ENCODE results near the gene WRAP73.
"Not testable (repeated sequence)": the region's sequence is repeated elsewhere in the genome, so short reads cannot be mapped to it uniquely, and the experiment has no call there.

The WRAP73 gene

GRCh38 chr1:3628445-3628844 is 21.5 kb downstream of the WRAP73 start:
- FAIRE-seq = no peak

GRCh38 chr1:3627515-3628253 is 22.2 kb downstream of the WRAP73 start:
- no peak for FAIRE-seq

- no peak for FAIRE-seq
Observed at GRCh38 chr1:3626025-3626424, 23.9 kb downstream of the WRAP73 start.

- no peak for FAIRE-seq
Observed at GRCh38 chr1:3625151-3625907, 24.6 kb downstream of the WRAP73 start.

- peak; percentile 46 for FAIRE-seq
Observed at GRCh38 chr1:3624200-3625136, 25.4 kb downstream of the WRAP73 start, which contains the start of gene TPRG1L. TPRG1L (plus strand) TSS chr1:3625015; CDS start chr1:3625073, 58 bp downstream.

- no peak for FAIRE-seq
Observed at GRCh38 chr1:3623441-3624199, 26.3 kb downstream of the WRAP73 start.

GRCh38 chr1:3622102-3622501 is 27.8 kb downstream of the WRAP73 start:
- FAIRE-seq = not testable (repeated sequence)

GRCh38 chr1:3621151-3621671 is 28.7 kb downstream of the WRAP73 start:
- FAIRE-seq = peak; percentile 41

- no peak for FAIRE-seq
Observed at GRCh38 chr1:3620708-3621107, 29.2 kb downstream of the WRAP73 start.

GRCh38 chr1:3618881-3619671 is 30.8 kb downstream of the WRAP73 start:
- FAIRE-seq = no peak

- no peak for FAIRE-seq
Observed at GRCh38 chr1:3618531-3618880, 31.4 kb downstream of the WRAP73 start.

GRCh38 chr1:3617806-3618345 is 32.0 kb downstream of the WRAP73 start:
- no peak for FAIRE-seq

GRCh38 chr1:3616861-3617260 is 33.0 kb downstream of the WRAP73 start:
- no peak for FAIRE-seq

- FAIRE-seq = no peak
Observed at GRCh38 chr1:3614755-3615742, 34.9 kb downstream of the WRAP73 start.

GRCh38 chr1:3612123-3612522 is 37.8 kb downstream of the WRAP73 start:
- FAIRE-seq = no peak

- FAIRE-seq = no peak
Observed at GRCh38 chr1:3611170-3612019, 38.5 kb downstream of the WRAP73 start, which contains the start of gene MEGF6. MEGF6 (minus strand) TSS chr1:3611508; CDS start chr1:3611268, 240 bp downstream.

- no peak for FAIRE-seq
Observed at GRCh38 chr1:3610527-3611169, 39.3 kb downstream of the WRAP73 start.

Measured in A204.1 (cell line).